Measurements from ENCODE around the gene ARHGEF17.

GRCh38 chr11:73281796-73282660 lies 26.0 kb upstream of the ARHGEF17 start:
- TF ChIP-seq CTCF (IDR thresholded peaks at IDR 0.05) (no peak), POLR2AphosphoS5 (IDR thresholded peaks at IDR 0.05) (no peak), POLR2A (IDR thresholded peaks at IDR 0.05) (no peak)

Measured in stomach (tissue), 4 donors.